Measurements from ENCODE around the gene KRT84. TPM values are rescaled to one million over a fixed set of nuclear protein-coding genes. Genes with fewer than 3 reads are reported as not detected.

KRT84 gene
- polyA plus RNA-seq, 1 donor from 2014 or later = not detected

DNA sequence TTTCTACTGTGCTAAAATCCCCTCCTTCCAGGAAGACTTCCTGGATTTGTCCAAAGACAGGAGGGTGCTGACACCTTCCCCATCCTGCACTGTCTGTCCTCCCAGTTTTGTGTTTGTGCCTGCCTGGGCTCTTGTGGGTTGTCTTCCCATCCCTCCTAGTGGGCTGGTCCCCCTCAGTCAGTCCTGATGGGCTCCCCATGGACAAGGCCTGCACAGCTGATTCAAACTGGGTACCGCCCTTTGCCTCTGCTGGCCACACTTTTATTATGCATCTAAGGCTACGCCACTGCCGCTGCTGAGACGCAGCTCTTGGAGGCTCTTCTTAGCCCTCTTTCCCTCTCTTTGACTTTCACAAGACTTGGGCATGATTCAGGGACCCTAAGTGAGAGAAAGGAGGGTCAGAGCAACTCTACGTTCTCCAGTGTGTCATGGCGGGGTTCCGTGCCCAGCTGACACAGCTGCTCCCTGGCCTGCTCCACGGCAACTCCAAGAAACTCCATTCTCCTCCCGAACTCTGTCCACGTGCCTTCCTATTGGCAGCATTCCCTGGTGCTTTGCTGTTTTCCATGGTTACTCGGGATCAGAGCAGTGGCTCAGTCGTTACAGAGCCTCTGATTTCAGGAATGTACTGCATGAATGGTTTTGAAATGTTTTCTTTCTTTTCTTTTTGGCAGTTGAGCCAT lies 14.4 kb downstream of the KRT84 start:
- Histone ChIP-seq H3K4me3 (ENCODE audit: low read length) (no peak overlapping the region), H3K27me3 (ENCODE audit: insufficient read depth, low read depth, low read length) (no peaks in the 10 kb centered on the region), H3K9me3 (ENCODE audit: low read length) (no peaks in the 10 kb centered on the region), H4K20me1 (ENCODE audit: insufficient read depth) (no peaks in the 10 kb centered on the region), H3K27ac (ENCODE audit: low read length) (no peak overlapping the region), H2AFZ (ENCODE audit: low read depth, low read length) (no peak overlapping the region), H3K9me2 (ENCODE audit: insufficient read depth, low read length) (no peaks in the 10 kb centered on the region), H3K9ac (ENCODE audit: low read length) (no peak overlapping the region), H3K79me2 (replicated peaks; ENCODE audit: insufficient read depth, low read length) (no peaks in the 10 kb centered on the region), H3F3A (ENCODE audit: insufficient read depth, low read length, poor library complexity, severe bottlenecking) (no peaks in the 10 kb centered on the region), H3K4me2 (ENCODE audit: low read length) (no peak overlapping the region), H3K36me3 (ENCODE audit: insufficient read depth, low read length) (no peaks in the 10 kb centered on the region)
- no peak for TF ChIP-seq CTCF (IDR thresholded peaks at IDR 0.05; ENCODE audit: poor library complexity, severe bottlenecking)

DNA sequence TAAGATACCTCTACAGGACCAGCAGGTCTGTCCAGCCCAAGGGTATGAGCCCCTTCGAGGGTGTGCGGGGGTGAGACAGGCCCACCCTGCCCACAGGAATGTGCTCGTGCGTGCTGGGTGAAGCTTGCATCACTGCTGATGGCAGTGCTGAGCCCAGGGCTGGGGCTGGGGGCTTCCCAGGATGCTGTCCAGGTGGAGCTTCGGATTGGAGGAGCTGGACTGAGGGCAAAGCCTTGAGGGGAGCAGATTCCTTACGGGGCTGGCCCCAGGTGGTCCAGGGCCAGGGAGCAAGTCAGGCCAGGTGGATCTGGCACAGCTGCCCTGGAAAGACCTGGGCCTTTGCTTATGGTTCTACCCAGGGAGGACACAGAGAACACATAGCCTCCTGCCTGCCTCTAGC lies 15.6 kb downstream of the KRT84 start:
- Histone ChIP-seq H3K9me3 (ENCODE audit: low read length) (no peaks in the 10 kb centered on the region), H3K79me2 (replicated peaks; ENCODE audit: insufficient read depth, low read length) (no peaks in the 10 kb centered on the region)

More for the DNA sequence above, 15.6 kb downstream of the KRT84 start:
- H3K27me3 ChIP-seq (ENCODE audit: insufficient read depth, low read depth, low read length) = no peaks in the 10 kb centered on the region
- no peaks in the 10 kb centered on the region for H3K9me2 ChIP-seq (ENCODE audit: insufficient read depth, low read length)
- no peaks in the 10 kb centered on the region for H3F3A ChIP-seq (ENCODE audit: insufficient read depth, low read length, poor library complexity, severe bottlenecking)
- no peak overlapping the region for H2AFZ ChIP-seq (ENCODE audit: low read depth, low read length)
- H3K4me2 ChIP-seq (ENCODE audit: low read length) = no peak overlapping the region
- H3K36me3 ChIP-seq (ENCODE audit: insufficient read depth, low read length) = no peaks in the 10 kb centered on the region
- no peak overlapping the region for H3K27ac ChIP-seq (ENCODE audit: low read length)
- TF ChIP-seq POLR2AphosphoS5 (IDR thresholded peaks at IDR 0.05) (no peak), TAF1 (IDR thresholded peaks at IDR 0.05; ENCODE audit: low read depth) (no peak), EP300 (conservative IDR thresholded peaks at IDR 0.05; ENCODE audit: poor library complexity, severe bottlenecking) (no peak), RAD21 (conservative IDR thresholded peaks at IDR 0.05) (no peak), MXI1 (conservative IDR thresholded peaks at IDR 0.05; ENCODE audit: poor library complexity, severe bottlenecking) (no peak), EZH2 (IDR thresholded peaks at IDR 0.05; ENCODE audit: borderline replicate concordance, insufficient read depth, low read length, poor library complexity, severe bottlenecking) (no peak), CTCF (IDR thresholded peaks at IDR 0.05; ENCODE audit: poor library complexity, severe bottlenecking) (no peak), SMC3 (conservative IDR thresholded peaks at IDR 0.05; ENCODE audit: poor library complexity) (no peak), REST (IDR thresholded peaks at IDR 0.05; ENCODE audit: borderline replicate concordance) (no peak)
- H3K4me3 ChIP-seq (ENCODE audit: low read length) = no peak overlapping the region
- H4K20me1 ChIP-seq (ENCODE audit: insufficient read depth) = no peaks in the 10 kb centered on the region
- no peak overlapping the region for H3K9ac ChIP-seq (ENCODE audit: low read length)
